Bladder microvascular endothelial cell (primary cell): Measurements from ENCODE around the gene ZNF124. TPM values are rescaled to one million over a fixed set of nuclear protein-coding genes. Genes with fewer than 3 reads are reported as not detected.

ENCODE experiments used
- total RNA-seq: library from RNA; depleted of rRNA; stranded (reverse); fragments of >200 nt; gene quantifications from 2 replicates; pipeline ENCODE4 v1.2.3, GENCODE V29; 2014

The ZNF124 gene
- total RNA-seq: 33.0 and 47.3 TPM in 2 replicates

DNA sequence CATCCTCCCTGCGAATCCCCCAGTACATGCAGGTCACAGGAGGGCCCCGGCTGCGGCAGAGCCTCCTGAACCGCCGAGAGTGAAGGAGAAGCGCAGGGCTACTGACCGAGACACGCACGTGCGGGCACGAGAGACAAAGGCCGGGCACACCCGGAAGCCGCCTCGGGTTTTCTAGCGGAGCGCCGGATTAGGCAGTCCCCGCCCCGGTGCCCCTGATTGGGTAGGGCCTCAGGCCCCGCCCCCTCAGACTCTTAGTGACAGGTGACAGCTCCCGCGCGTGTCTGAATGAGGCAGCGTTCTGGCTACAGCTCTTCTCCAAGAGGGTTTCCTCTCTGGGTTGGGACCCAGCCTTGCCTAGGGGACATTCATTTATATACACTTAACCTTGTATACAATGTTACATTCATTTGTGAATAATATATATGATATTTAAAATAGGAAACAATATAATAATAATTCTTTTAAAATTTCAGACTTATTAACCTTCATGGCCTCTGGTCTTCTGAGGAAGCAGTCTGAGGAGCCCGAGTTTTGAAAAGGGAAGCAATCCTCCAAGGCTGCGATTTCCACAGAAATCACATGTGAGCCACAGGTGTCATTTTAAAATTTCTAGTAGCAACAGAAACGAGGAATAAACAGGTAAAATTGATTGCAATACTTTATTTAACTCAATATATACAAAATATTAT, at the start of gene ZNF124:
ZNF124 (minus strand) TSS at position 146 of the 689 bp plus-strand sequence; CDS start at position 3, 143 bp downstream.

Other genes starting within 250 kb of the ZNF124 start
- gene AHCTF1, start 240.1 kb downstream of the ZNF124 start, total RNA-seq: 19.1 and 33.5 TPM in 2 replicates
- gene ZNF695, start 164.0 kb downstream of the ZNF124 start, total RNA-seq: 2.3 and 3.3 TPM in 2 replicates
- gene ZNF670, start 93.2 kb downstream of the ZNF124 start, total RNA-seq: 3.6 and 9.9 TPM in 2 replicates
- gene ZNF669, start 67.7 kb downstream of the ZNF124 start, total RNA-seq: 8.3 and 12.4 TPM in 2 replicates
- not detected in 2 replicates for gene VN1R5, start 84.1 kb upstream of the ZNF124 start, total RNA-seq
- 13.8 and 19.3 TPM in 2 replicates for gene ZNF496, start 159.8 kb upstream of the ZNF124 start, total RNA-seq
- gene NLRP3, start 244.2 kb upstream of the ZNF124 start, total RNA-seq: under 0.01 and 0.31 TPM in 2 replicates